Cardiac muscle cell (in vitro differentiated cells and primary cell): Measurements from ENCODE around the gene FRMD3. TPM values are rescaled to one million over a fixed set of nuclear protein-coding genes. Genes with fewer than 3 reads are reported as not detected.

Source experiments
- DNase-seq, 2 donors: peaks; one replicate each; pipeline versions ENCODE4 v3.0.0 to v3.0.0-alpha.2; 2010 to 2017; ENCODE audit warnings: low read depth in 1 of 2, low spot score in 1 of 2
- H3K27ac ChIP-seq: fragments of 200-600 bp; sonication (generic); 2 replicates; pipeline ENCODE4 v1.5.1; 2016
- H3K27me3 ChIP-seq: fragments of 200-600 bp; sonication (generic); 2 replicates; pipeline ENCODE4 v1.6.0; 2016; ENCODE audit warnings: control low read depth
- H3K36me3 ChIP-seq: fragments of 200-600 bp; sonication (generic); 2 replicates; pipeline ENCODE4 v1.5.1; 2016; ENCODE audit warnings: control low read depth
- H3K4me1 ChIP-seq: fragments of 200-600 bp; sonication (generic); 2 replicates; pipeline ENCODE4 v1.8.1; 2017; ENCODE audit warnings: low read depth, mild to moderate bottlenecking, mixed run types
- H3K4me3 ChIP-seq: fragments of 200-600 bp; sonication (generic); 2 replicates; pipeline ENCODE4 v1.5.1; 2016; ENCODE audit warnings: mild to moderate bottlenecking
- H3K9me3 ChIP-seq: fragments of 200-600 bp; sonication (generic); 2 replicates; pipeline ENCODE4 v1.5.1; 2017; ENCODE audit warnings: low read depth, mild to moderate bottlenecking, control low read depth
- polyA plus RNA-seq: library from polyadenylated mRNA; unstranded; fragments of >200 nt; fragmentation: Nextera tagmentation; extraction: Ambion mirVana; gene quantifications from 2 replicates; pipeline ENCODE4 v1.2.1, GENCODE V29; 2016
- total RNA-seq: library from RNA; depleted of rRNA; stranded (reverse); fragments of >200 nt; gene quantifications from 2 replicates; pipeline ENCODE4 v1.2.3, GENCODE V29; 2016
- TF ChIP-seq, protein P1 (sequence below): IDR thresholded peaks from 2 replicates; pipeline ENCODE4 v1.5.1; 2012; ENCODE audit warnings: low read depth, mild to moderate bottlenecking, low read length

The FRMD3 gene
- total and polyA plus RNA-seq, 2 experiments from 2014 or later: 61.5 to 66.4 TPM

DNA sequence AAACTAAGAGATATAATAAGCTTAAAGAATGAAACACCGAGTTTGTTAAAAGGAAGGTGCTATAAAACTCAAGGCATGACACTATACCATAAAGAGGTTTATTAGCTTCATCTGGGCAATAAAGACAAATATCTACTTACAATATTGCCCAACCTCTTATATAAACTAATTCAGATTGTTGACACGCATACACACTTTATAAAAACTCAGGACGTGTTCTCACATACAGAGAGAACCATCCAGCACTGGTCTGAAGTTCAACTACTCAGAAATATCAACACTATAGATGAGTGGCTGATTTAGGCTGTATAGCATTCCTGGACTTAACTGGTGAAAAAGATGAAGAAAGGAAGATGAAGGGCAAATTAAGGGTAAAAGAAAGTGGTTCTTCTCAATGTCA, 81.2 kb downstream of the FRMD3 start:
- Histone ChIP-seq H3K4me3 (no peak overlapping the region), H3K4me1 (no peaks in the 10 kb centered on the region), H3K27ac (no peak overlapping the region), H3K9me3 (no peaks in the 10 kb centered on the region), H3K36me3 (no peaks in the 10 kb centered on the region), H3K27me3 (no peaks in the 10 kb centered on the region)
- no peak for DNase-seq
- TF ChIP-seq, protein P1, sequence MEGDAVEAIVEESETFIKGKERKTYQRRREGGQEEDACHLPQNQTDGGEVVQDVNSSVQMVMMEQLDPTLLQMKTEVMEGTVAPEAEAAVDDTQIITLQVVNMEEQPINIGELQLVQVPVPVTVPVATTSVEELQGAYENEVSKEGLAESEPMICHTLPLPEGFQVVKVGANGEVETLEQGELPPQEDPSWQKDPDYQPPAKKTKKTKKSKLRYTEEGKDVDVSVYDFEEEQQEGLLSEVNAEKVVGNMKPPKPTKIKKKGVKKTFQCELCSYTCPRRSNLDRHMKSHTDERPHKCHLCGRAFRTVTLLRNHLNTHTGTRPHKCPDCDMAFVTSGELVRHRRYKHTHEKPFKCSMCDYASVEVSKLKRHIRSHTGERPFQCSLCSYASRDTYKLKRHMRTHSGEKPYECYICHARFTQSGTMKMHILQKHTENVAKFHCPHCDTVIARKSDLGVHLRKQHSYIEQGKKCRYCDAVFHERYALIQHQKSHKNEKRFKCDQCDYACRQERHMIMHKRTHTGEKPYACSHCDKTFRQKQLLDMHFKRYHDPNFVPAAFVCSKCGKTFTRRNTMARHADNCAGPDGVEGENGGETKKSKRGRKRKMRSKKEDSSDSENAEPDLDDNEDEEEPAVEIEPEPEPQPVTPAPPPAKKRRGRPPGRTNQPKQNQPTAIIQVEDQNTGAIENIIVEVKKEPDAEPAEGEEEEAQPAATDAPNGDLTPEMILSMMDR: no peak

DNA sequence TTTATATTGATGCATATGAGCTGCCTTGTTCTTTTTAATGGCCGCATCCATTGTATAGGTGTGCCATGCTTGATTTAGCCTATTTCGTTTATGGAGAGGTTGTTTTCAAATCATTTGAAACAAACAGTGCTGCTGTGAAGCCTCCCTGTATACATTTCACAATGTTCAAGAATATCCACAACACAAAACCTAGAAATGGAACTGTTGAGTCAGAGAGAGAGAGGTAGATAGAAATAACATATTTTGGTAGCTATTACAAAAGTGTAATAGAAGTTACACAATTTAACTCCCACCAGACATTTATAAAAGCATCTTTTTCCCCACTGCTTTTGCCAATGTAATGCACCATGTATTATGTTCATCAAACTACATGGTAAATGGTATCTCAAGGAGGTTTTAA, 82.0 kb downstream of the FRMD3 start:
- Histone ChIP-seq H3K27ac (no peak overlapping the region), H3K4me3 (no peak overlapping the region), H3K36me3 (no peaks in the 10 kb centered on the region), H3K4me1 (no peaks in the 10 kb centered on the region), H3K9me3 (no peaks in the 10 kb centered on the region), H3K27me3 (no peaks in the 10 kb centered on the region)
- TF ChIP-seq, protein P1: no peak
- peak in 1 of 2 donors; percentile 18 for DNase-seq

DNA sequence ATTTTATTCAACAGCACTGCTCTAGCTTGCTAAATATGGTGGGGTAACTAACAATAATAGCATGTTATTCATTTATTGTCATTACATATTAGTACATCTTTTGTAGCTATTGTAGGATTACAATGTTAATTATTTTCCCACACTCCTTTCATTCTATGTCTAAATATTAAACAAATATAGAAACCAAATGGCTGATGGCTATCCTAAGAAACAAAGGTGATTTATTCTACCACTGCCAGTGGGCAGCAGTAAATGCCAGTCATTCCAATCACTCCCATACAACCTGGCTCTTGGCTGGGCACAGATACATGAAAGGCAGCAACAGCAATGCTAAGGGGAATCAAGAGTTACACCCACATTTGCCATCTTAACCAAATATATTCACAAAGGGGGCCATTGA, 84.1 kb downstream of the FRMD3 start:
- no peaks in the 10 kb centered on the region for H3K27me3 ChIP-seq
- no peaks in the 10 kb centered on the region for H3K4me1 ChIP-seq
- TF ChIP-seq, protein P1: no peak
- H3K36me3 ChIP-seq: no peaks in the 10 kb centered on the region
- H3K4me3 ChIP-seq: no peak overlapping the region
- H3K9me3 ChIP-seq: no peaks in the 10 kb centered on the region
- DNase-seq: no peak
- H3K27ac ChIP-seq: no peak overlapping the region

DNA sequence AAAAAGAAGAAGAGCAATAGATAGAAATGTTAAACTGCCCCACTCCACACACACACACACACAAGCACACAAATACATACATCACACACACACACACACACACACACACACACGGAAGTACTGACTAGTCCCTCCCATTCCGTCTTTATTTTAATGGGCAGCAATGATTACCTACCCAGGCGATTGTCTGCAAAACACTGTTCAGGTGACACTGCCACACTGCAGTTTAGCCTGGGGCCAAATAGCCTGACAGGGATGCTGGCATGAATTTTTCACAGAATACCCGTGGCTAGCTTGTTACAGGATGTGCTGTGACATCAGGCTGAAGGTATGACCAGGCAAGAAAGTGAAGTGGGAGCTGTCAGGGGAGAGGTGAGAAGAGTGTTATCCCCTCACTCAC, 86.9 kb downstream of the FRMD3 start:
- no peaks in the 10 kb centered on the region for H3K9me3 ChIP-seq
- TF ChIP-seq, protein P1: no peak
- H3K4me1 ChIP-seq: no peaks in the 10 kb centered on the region
- no peak for DNase-seq
- H3K27me3 ChIP-seq: no peaks in the 10 kb centered on the region
- no peak overlapping the region for H3K4me3 ChIP-seq
- no peaks in the 10 kb centered on the region for H3K36me3 ChIP-seq
- H3K27ac ChIP-seq: no peak overlapping the region

DNA sequence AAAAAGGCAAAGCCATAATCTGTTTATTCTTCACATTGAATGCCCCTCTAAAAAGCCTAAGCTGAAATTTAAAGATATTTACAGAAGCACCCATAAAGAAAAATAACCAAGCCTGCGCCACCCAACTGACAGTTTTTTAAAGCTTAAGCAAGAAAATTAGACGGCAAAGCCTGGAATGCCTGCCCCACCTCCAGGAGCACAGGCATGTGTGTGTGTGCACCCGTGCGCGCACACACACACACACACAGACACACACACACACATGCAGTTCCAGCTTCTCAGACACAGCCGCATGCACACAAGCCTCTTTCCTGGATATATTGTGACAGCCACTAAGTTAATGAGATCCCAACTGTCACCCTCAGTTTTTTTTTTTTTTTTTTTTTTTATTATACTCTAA, 88.2 kb downstream of the FRMD3 start:
- no peak overlapping the region for H3K27ac ChIP-seq
- DNase-seq: no peak
- H3K4me3 ChIP-seq: no peak overlapping the region
- TF ChIP-seq, protein P1: no peak
- H3K4me1 ChIP-seq: no peaks in the 10 kb centered on the region
- no peaks in the 10 kb centered on the region for H3K27me3 ChIP-seq
- no peaks in the 10 kb centered on the region for H3K36me3 ChIP-seq
- no peaks in the 10 kb centered on the region for H3K9me3 ChIP-seq

DNA sequence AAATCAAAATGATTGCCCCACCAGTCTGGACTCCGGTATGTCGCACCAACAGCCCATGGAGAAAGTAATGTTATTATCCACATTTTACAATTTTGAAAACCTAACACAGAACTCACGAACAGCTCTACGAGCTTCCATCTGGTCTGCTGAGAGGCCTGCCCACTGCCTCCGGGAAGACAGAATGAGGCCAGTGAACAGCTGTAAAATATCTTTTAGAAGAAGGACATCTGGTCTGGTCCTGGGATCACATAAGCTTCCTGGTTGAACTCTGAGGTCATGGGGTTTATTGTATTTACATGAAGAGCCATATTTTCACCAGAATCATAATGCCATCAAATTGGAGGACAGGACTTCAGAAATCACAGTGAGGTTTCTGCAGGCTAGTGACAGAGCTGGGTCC, 89.0 kb downstream of the FRMD3 start:
- peak in 1 of 2 donors; percentile 22 for DNase-seq
- Histone ChIP-seq H3K9me3 (no peaks in the 10 kb centered on the region), H3K27me3 (no peaks in the 10 kb centered on the region), H3K4me3 (no peak overlapping the region), H3K27ac (no peak overlapping the region), H3K36me3 (no peaks in the 10 kb centered on the region), H3K4me1 (no peaks in the 10 kb centered on the region)
- TF ChIP-seq, protein P1: no peak
